ENCODE results near the gene MYO1F. TPM values are rescaled to one million over a fixed set of nuclear protein-coding genes. Genes with fewer than 3 reads are reported as not detected.

Gene MYO1F
- total and polyA plus RNA-seq, 12 donors: 1.7 to 62.5 (median 19.4) TPM

GRCh38 chr19:8499048-8499833 lies 78.0 kb downstream of the MYO1F start:
- WGBS, 4 donors: 79 to 87% (median 80%) methylated on average over 8 to 41 of the region's 41 CpGs
- intact Hi-C loops (cut with DNase I): no loop called here
- Histone ChIP-seq H3K4me1 (replicated peaks in 1 of 2) (no peaks in the 10 kb centered on the region), H3K27ac (no peak overlapping the region), H3K27me3 (no peaks in the 10 kb centered on the region), H3K9me3 (replicated peaks in 1 of 3) (no peaks in the 10 kb centered on the region), H3K4me3 (no peak overlapping the region), H3K36me3 (replicated peaks in 1 of 2) (no peaks in the 10 kb centered on the region)
- no peak for DNase-seq
- TF ChIP-seq, protein P1, sequence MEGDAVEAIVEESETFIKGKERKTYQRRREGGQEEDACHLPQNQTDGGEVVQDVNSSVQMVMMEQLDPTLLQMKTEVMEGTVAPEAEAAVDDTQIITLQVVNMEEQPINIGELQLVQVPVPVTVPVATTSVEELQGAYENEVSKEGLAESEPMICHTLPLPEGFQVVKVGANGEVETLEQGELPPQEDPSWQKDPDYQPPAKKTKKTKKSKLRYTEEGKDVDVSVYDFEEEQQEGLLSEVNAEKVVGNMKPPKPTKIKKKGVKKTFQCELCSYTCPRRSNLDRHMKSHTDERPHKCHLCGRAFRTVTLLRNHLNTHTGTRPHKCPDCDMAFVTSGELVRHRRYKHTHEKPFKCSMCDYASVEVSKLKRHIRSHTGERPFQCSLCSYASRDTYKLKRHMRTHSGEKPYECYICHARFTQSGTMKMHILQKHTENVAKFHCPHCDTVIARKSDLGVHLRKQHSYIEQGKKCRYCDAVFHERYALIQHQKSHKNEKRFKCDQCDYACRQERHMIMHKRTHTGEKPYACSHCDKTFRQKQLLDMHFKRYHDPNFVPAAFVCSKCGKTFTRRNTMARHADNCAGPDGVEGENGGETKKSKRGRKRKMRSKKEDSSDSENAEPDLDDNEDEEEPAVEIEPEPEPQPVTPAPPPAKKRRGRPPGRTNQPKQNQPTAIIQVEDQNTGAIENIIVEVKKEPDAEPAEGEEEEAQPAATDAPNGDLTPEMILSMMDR (IDR thresholded peaks at IDR 0.05): no peak
- TF ChIP-seq POLR2A (IDR thresholded peaks at IDR 0.05): no peak

- H3K4me1 ChIP-seq (replicated peaks in 1 of 2): no peaks in the 10 kb centered on the region
- TF ChIP-seq, protein P1 (IDR thresholded peaks at IDR 0.05): no peak
- intact Hi-C loops (cut with DNase I): no loop called here
- no peak for DNase-seq
- H3K27me3 ChIP-seq: no peaks in the 10 kb centered on the region
- H3K27ac ChIP-seq: no peak overlapping the region
- no peak overlapping the region for H3K4me3 ChIP-seq
- no peaks in the 10 kb centered on the region for H3K36me3 ChIP-seq (replicated peaks in 1 of 2)
- 90 to 97% (median 91%) methylated on average over 14 to 22 of the region's 22 CpGs for WGBS, 4 donors
- no peaks in the 10 kb centered on the region for H3K9me3 ChIP-seq (replicated peaks in 1 of 3)
Measured at GRCh38 chr19:8498295-8498694, 78.9 kb downstream of the MYO1F start.

DNA sequence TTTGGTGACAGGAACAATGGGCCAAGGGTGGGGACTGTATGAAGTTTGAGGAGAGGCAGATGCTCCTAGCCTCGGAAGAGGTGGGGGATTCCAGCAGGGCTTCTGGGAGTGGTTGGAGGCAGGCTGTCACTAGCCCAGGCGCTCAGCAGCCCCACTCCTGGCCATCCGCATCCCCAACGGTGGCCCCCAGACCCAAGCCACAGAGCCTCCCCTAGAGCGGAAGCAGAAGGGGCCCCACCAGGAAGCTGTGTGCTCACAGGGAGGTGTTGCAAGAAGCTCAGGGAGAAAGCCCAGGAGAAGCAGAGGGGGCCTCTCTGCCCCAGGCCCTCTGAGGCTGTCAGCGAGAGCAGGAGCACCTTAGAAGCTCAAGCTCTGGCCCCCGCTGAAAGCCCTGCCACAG lies 83.1 kb downstream of the MYO1F start:
- intact Hi-C loops (cut with DNase I): no loop called here
- Histone ChIP-seq H3K27me3 (no peaks in the 10 kb centered on the region), H3K36me3 (replicated peaks in 1 of 2) (peaks cover 0 to 3% of the 10 kb centered on the region in 2 donors), H3K27ac (no peak overlapping the region), H3K4me3 (no peak overlapping the region), H3K9me3 (replicated peaks in 1 of 3) (no peaks in the 10 kb centered on the region), H3K4me1 (replicated peaks in 1 of 2) (no peaks in the 10 kb centered on the region)
- DNase-seq: no peak
- 72 to 79% (median 76%) methylated on average over 5 to 7 of the region's 7 CpGs for WGBS, 4 donors
- no peak for TF ChIP-seq POLR2A (IDR thresholded peaks at IDR 0.05)

GRCh38 chr19:8491574-8491973 lies 85.7 kb downstream of the MYO1F start:
- H3K4me3 ChIP-seq: no peak overlapping the region
- no peak for TF ChIP-seq POLR2A (IDR thresholded peaks at IDR 0.05)
- TF ChIP-seq, protein P1 (IDR thresholded peaks at IDR 0.05): no peak
- H3K9me3 ChIP-seq (replicated peaks in 1 of 3): no peaks in the 10 kb centered on the region
- no peaks in the 10 kb centered on the region for H3K4me1 ChIP-seq (replicated peaks in 1 of 2)
- 75 to 80% (median 79%) methylated on average over 6 of the region's 6 CpGs for WGBS, 4 donors
- intact Hi-C loops (cut with DNase I): no loop called here
- peaks cover 0 to 29% of the 10 kb centered on the region in 2 donors for H3K36me3 ChIP-seq (replicated peaks in 1 of 2)
- H3K27me3 ChIP-seq: no peaks in the 10 kb centered on the region
- H3K27ac ChIP-seq: no peak overlapping the region
- no peak for DNase-seq

- DNase-seq: no peak
- TF ChIP-seq, protein P1 (IDR thresholded peaks at IDR 0.05): no peak
- TF ChIP-seq POLR2A (IDR thresholded peaks at IDR 0.05): no peak
- Histone ChIP-seq H3K9me3 (replicated peaks in 1 of 3) (no peaks in the 10 kb centered on the region), H3K27me3 (no peaks in the 10 kb centered on the region), H3K27ac (no peak overlapping the region), H3K4me3 (no peak overlapping the region), H3K4me1 (replicated peaks in 1 of 2) (no peaks in the 10 kb centered on the region), H3K36me3 (replicated peaks in 1 of 2) (peaks cover 0 to 36% of the 10 kb centered on the region in 2 donors)
- WGBS, 4 donors: 80 to 88% (median 85%) methylated on average over 10 to 12 of the region's 12 CpGs
- intact Hi-C loops (cut with DNase I): no loop called here
Measured at GRCh38 chr19:8490873-8491272, 86.4 kb downstream of the MYO1F start.
